T-cell (primary cell): ENCODE measurements around the gene TPRA1. TPM values are rescaled to one million over a fixed set of nuclear protein-coding genes. Genes with fewer than 3 reads are reported as not detected.
"Not testable (repeated sequence)": the region's sequence is repeated elsewhere in the genome, so short reads cannot be mapped to it uniquely, and the experiment has no call there.

Experiments
- ATAC-seq, 4 experiments: fragments of 200-7000 bp in 3 of 4; fragments of 150-1000 bp in 1 of 4; cut with Tn5 transposase; replicated peaks in 1 of 4; 1 replicate in 3 of 4; 2 replicates in 1 of 4; pipeline ENCODE4 v1.10.0; 2021; ENCODE audit warnings: moderate library complexity in 3 of 4, mild to moderate bottlenecking in 2 of 4, moderate number of reproducible peaks in 1 of 4
- CTCF ChIA-PET, 2 donors: fragments of 300-600 bp; sonication (Branson Sonifier 250); formaldehyde crosslinking; loops; one replicate each; lab custom pipeline; 2022; ENCODE audit warnings: antibody characterized with exemption in 2 of 2; lab: Charles Lee
- POLR2A ChIA-PET, 2 donors: fragments of 300-600 bp; sonication (Branson Sonifier 250); formaldehyde crosslinking; loops; one replicate each; lab custom pipeline; 2022; ENCODE audit warnings: antibody characterized with exemption in 2 of 2; lab: Charles Lee
- DNase-seq, 35 experiments: peaks; one replicate each; pipeline versions ENCODE4 v3.0.0 to v3.0.0-alpha.2; 2013 to 2023
- H3K27ac ChIP-seq: one replicate; pipeline ENCODE4 v1.5.1; 2013; ENCODE audit warnings: low read length
- H3K27me3 ChIP-seq, 2 experiments: replicated peaks in 1 of 2; 1 replicate in 1 of 2; 2 replicates in 1 of 2; pipeline versions ENCODE4 v1.6.1 to v1.7.0; 2013; ENCODE audit warnings: low read length in 1 of 2, mixed read lengths in 1 of 2; ENCODE audit not compliant: control insufficient read depth in 2 of 2, insufficient read depth in 2 of 2; ENCODE audit errors: extremely low read depth in 1 of 2
- H3K36me3 ChIP-seq, 2 donors: 1 replicate in 1 of 2; 2 replicates in 1 of 2; pipeline versions ENCODE4 v1.6.1 to v1.7.0; 2013; ENCODE audit warnings: low read length in 1 of 2; ENCODE audit not compliant: control insufficient read depth in 2 of 2, insufficient read depth in 1 of 2; ENCODE audit errors: extremely low read depth in 1 of 2
- H3K4me1 ChIP-seq, 2 experiments: 1 replicate in 1 of 2; 2 replicates in 1 of 2; pipeline versions ENCODE4 v1.6.1 to v1.7.0; 2013; ENCODE audit warnings: low read length in 2 of 2, mixed read lengths in 1 of 2; ENCODE audit not compliant: insufficient read depth in 2 of 2, control insufficient read depth in 1 of 2; ENCODE audit errors: extremely low read depth in 1 of 2
- H3K4me3 ChIP-seq, 2 donors: 1 replicate in 1 of 2; 2 replicates in 1 of 2; pipeline versions ENCODE4 v1.5.1 to v1.7.0; 2013; ENCODE audit warnings: mild to moderate bottlenecking in 2 of 2, low read length in 1 of 2, moderate library complexity in 1 of 2; ENCODE audit not compliant: control insufficient read depth in 1 of 2; ENCODE audit errors: extremely low read depth in 1 of 2
- H3K9me3 ChIP-seq: 2 replicates; pipeline ENCODE4 v1.7.0; 2013
- H3K27ac Mint-ChIP-seq, 2 donors: one replicate each; pipeline ENCODE4 v1.8.0; 2020 to 2021; ENCODE audit warnings: mild to moderate bottlenecking in 2 of 2, mixed read lengths in 2 of 2
- H3K27me3 Mint-ChIP-seq, 2 donors: one replicate each; pipeline ENCODE4 v1.8.0; 2021 to 2022; ENCODE audit warnings: mixed read lengths in 2 of 2
- H3K36me3 Mint-ChIP-seq: one replicate; pipeline ENCODE4 v1.8.0; 2021; ENCODE audit warnings: mixed read lengths
- H3K4me1 Mint-ChIP-seq, 3 donors: one replicate each; pipeline ENCODE4 v1.8.0; 2020 to 2022; ENCODE audit warnings: mixed read lengths in 3 of 3, mild to moderate bottlenecking in 1 of 3
- H3K4me3 Mint-ChIP-seq, 3 donors: one replicate each; pipeline ENCODE4 v1.8.0; 2020 to 2022; ENCODE audit warnings: mild to moderate bottlenecking in 3 of 3, mixed read lengths in 3 of 3, moderate library complexity in 3 of 3
- H3K9me3 Mint-ChIP-seq, 3 donors: one replicate each; pipeline ENCODE4 v1.8.0; 2020 to 2022; ENCODE audit warnings: mixed read lengths in 3 of 3
- WGBS: methylation state at CpG from one replicate; pipeline ENCODE4 v1.1.5; 2013; ENCODE audit warnings: missing lambda C conversion rate; ENCODE audit not compliant: insufficient coverage; 5-methylcytosine and 5-hydroxymethylcytosine counted together
- total RNA-seq, 35 experiments: library from RNA in 6 of 35; stranded (reverse) in 6 of 35; fragments of 120-200 nt in 1 of 35; gene quantifications; one replicate each; pipeline versions ENCODE4 v1.2.1 to v1.2.4 and lab custom pipeline; 2013 to 2026

TPRA1 gene
- total RNA-seq, 5 donors from 2014 or later (not counting 1 experiment from before 2014, with no cell fraction given): 17.1 to 38.4 (median 34.6) TPM

DNA sequence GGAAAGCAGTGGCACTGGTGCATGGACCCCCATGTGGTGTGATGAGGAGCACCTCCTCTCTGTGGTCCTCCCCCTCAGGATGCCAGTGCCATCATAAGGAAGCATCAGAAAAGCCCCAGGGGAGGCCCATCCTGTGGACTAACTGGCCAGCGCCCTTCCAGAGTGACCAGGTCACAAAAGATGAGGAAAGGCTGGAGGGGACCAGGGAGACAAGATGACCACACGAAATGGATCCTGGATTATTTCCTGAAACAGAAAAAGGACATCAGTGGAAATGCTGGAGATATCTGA is 56.4 kb downstream of the TPRA1 start:
- H3K27ac ChIP-seq: no peak overlapping the region

GRCh38 chr3:127532561-127533203 is 57.9 kb downstream of the TPRA1 start:
- no peak overlapping the region for H3K4me3 ChIP-seq

More for the DNA sequence above, 56.4 kb downstream of the TPRA1 start:
- Mint-ChIP-seq H3K27ac (no peak overlapping the region), H3K4me3 (no peak overlapping the region), H3K4me1 (peaks cover 2 to 7% (median 2%) of the 10 kb centered on the region in 3 donors), H3K9me3 (no peaks in the 10 kb centered on the region), H3K36me3 (no peaks in the 10 kb centered on the region), H3K27me3 (peaks cover 4 to 17% of the 10 kb centered on the region in 2 donors)
- ATAC-seq (no peak), DNase-seq (no peak)
- WGBS: 40% methylated on average over 2 of the region's 2 CpGs
- Histone ChIP-seq H3K36me3 (no peaks in the 10 kb centered on the region), H3K4me1 (peaks cover 0 to 2% of the 10 kb centered on the region in 2 experiments), H3K27me3 (peaks cover 0 to 30% of the 10 kb centered on the region in 2 experiments), H3K9me3 (no peaks in the 10 kb centered on the region), H3K4me3 (no peak overlapping the region)
- ChIA-PET POLR2A (no interaction called here), CTCF (no interaction called here)

GRCh38 chr3:127531821-127532220 is 58.7 kb downstream of the TPRA1 start:
- DNase-seq (no peak), ATAC-seq (no peak)
- Histone ChIP-seq H3K4me3 (no peak overlapping the region), H3K36me3 (no peaks in the 10 kb centered on the region), H3K27me3 (peaks cover 2 to 26% of the 10 kb centered on the region in 2 experiments), H3K27ac (no peak overlapping the region), H3K4me1 (peaks cover 0 to under 1% of the 10 kb centered on the region in 2 experiments), H3K9me3 (no peaks in the 10 kb centered on the region)
- H3K27ac Mint-ChIP-seq: no peak overlapping the region
- peaks cover 2 to 6% (median 2%) of the 10 kb centered on the region in 3 donors for H3K4me1 Mint-ChIP-seq
- 71% methylated on average over 2 of the region's 2 CpGs for WGBS
- ChIA-PET POLR2A (no interaction called here), CTCF (no interaction called here)
- no peak overlapping the region for H3K4me3 Mint-ChIP-seq
- H3K36me3 Mint-ChIP-seq: no peaks in the 10 kb centered on the region
- peaks cover 0 to 3% (median 0%) of the 10 kb centered on the region in 3 donors for H3K9me3 Mint-ChIP-seq
- peaks cover 0 to 11% of the 10 kb centered on the region in 2 donors for H3K27me3 Mint-ChIP-seq

More at GRCh38 chr3:127532561-127533203, 57.9 kb downstream of the TPRA1 start:
- POLR2A ChIA-PET: interaction anchor here in 1 of 2 donors (0.7 kb wide), 1 partner anchor 39 kb away, joined by 6 read pairs; no protein-coding TSS in a partner anchor
- peaks cover 2 to 7% (median 2%) of the 10 kb centered on the region in 3 donors for H3K4me1 Mint-ChIP-seq
- no peak overlapping the region for H3K4me3 Mint-ChIP-seq
- DNase-seq (no peak), ATAC-seq (no peak)
- no peaks in the 10 kb centered on the region for H3K36me3 Mint-ChIP-seq
- Histone ChIP-seq H3K9me3 (no peaks in the 10 kb centered on the region), H3K4me1 (peaks cover 0 to 2% of the 10 kb centered on the region in 2 experiments), H3K27me3 (peaks cover 2 to 30% of the 10 kb centered on the region in 2 experiments), H3K27ac (no peak overlapping the region), H3K36me3 (no peaks in the 10 kb centered on the region)
- WGBS: 79% methylated on average over 5 of the region's 7 CpGs
- no peak overlapping the region for H3K27ac Mint-ChIP-seq
- H3K9me3 Mint-ChIP-seq: peaks cover 0 to 3% (median 0%) of the 10 kb centered on the region in 3 donors
- H3K27me3 Mint-ChIP-seq: peaks cover 2 to 13% of the 10 kb centered on the region in 2 donors
- CTCF ChIA-PET: interaction anchor here in 1 of 2 donors (0.5 to 0.6 kb wide), 2 partner anchors 218 to 329 kb away, joined by 3 to 5 read pairs; no protein-coding TSS in a partner anchor

- H3K9me3 Mint-ChIP-seq: not testable (repeated sequence)
These were observed 59.7 kb downstream of the TPRA1 start for GRCh38 chr3:127530863-127531262.

GRCh38 chr3:127529346-127530188 is 61.0 kb downstream of the TPRA1 start:
- CTCF ChIA-PET: interaction anchor here in 1 of 2 donors (1.0 kb wide), 1 partner anchor 16 kb away, joined by 6 read pairs; no protein-coding TSS in a partner anchor
- 63% methylated on average over 3 of the region's 9 CpGs for WGBS
- no peak for ATAC-seq

More at GRCh38 chr3:127530863-127531262, 59.7 kb downstream of the TPRA1 start:
- ATAC-seq, POLR2A ChIA-PET, H3K4me3 ChIP-seq, CTCF ChIA-PET, H3K4me3 Mint-ChIP-seq, H3K4me1 Mint-ChIP-seq, DNase-seq, H3K9me3 ChIP-seq, H3K27ac Mint-ChIP-seq, H3K4me1 ChIP-seq, H3K27ac ChIP-seq, H3K36me3 Mint-ChIP-seq, H3K36me3 ChIP-seq: not testable (repeated sequence)
- H3K27me3 ChIP-seq: peaks cover 2 to 24% of the 10 kb centered on the region in 2 experiments
- peaks cover 6 to 10% of the 10 kb centered on the region in 2 donors for H3K27me3 Mint-ChIP-seq
- WGBS: no CpG with 5 or more reads among the region's 7 CpGs

GRCh38 chr3:127525373-127525772 is 65.2 kb downstream of the TPRA1 start:
- Histone ChIP-seq H3K27me3 (peaks cover 2 to 28% of the 10 kb centered on the region in 2 experiments), H3K27ac (no peak overlapping the region), H3K4me3 (no peak overlapping the region), H3K4me1 (no peaks in the 10 kb centered on the region), H3K9me3 (no peaks in the 10 kb centered on the region), H3K36me3 (no peaks in the 10 kb centered on the region)
- H3K4me3 Mint-ChIP-seq: no peak overlapping the region
- WGBS: 60% methylated on average over 6 of the region's 11 CpGs
- H3K9me3 Mint-ChIP-seq: peaks cover 0 to 9% (median 4%) of the 10 kb centered on the region in 3 donors
- ATAC-seq: no peak
- no peaks in the 10 kb centered on the region for H3K4me1 Mint-ChIP-seq
- ChIA-PET CTCF (no interaction called here), POLR2A (no interaction called here)
- DNase-seq: no peak
- no peaks in the 10 kb centered on the region for H3K36me3 Mint-ChIP-seq
- H3K27me3 Mint-ChIP-seq: peaks cover 20 to 27% of the 10 kb centered on the region in 2 donors
- no peak overlapping the region for H3K27ac Mint-ChIP-seq

More at GRCh38 chr3:127529346-127530188, 61.0 kb downstream of the TPRA1 start:
- H3K27ac Mint-ChIP-seq: no peak overlapping the region
- no peaks in the 10 kb centered on the region for H3K36me3 ChIP-seq
- H3K9me3 ChIP-seq: no peaks in the 10 kb centered on the region
- H3K36me3 Mint-ChIP-seq: no peaks in the 10 kb centered on the region
- H3K27ac ChIP-seq: no peak overlapping the region
- H3K27me3 ChIP-seq: peaks cover 2 to 21% of the 10 kb centered on the region in 2 experiments
- no peak for DNase-seq
- POLR2A ChIA-PET: no interaction called here
- H3K4me1 Mint-ChIP-seq: no peaks in the 10 kb centered on the region
- H3K4me1 ChIP-seq: no peaks in the 10 kb centered on the region
- H3K27me3 Mint-ChIP-seq: peaks cover 12 to 20% of the 10 kb centered on the region in 2 donors
- no peak overlapping the region for H3K4me3 Mint-ChIP-seq
- H3K9me3 Mint-ChIP-seq: peaks cover 0 to 3% (median 0%) of the 10 kb centered on the region in 3 donors
- H3K4me3 ChIP-seq: no peak overlapping the region
